NCI-H146 treated with DMSO at 0.1 percent for 48 hours (cell line): ENCODE results near the gene GPR135.
"Not testable (repeated sequence)": the region's sequence is repeated elsewhere in the genome, so short reads cannot be mapped to it uniquely, and the experiment has no call there.

Experiments used
- DNase-seq: peaks from one replicate; lab custom pipeline; 2025; ENCODE audit not compliant: unreplicated experiment; lab: John Stamatoyannopoulos, UW

GPR135 gene

DNA sequence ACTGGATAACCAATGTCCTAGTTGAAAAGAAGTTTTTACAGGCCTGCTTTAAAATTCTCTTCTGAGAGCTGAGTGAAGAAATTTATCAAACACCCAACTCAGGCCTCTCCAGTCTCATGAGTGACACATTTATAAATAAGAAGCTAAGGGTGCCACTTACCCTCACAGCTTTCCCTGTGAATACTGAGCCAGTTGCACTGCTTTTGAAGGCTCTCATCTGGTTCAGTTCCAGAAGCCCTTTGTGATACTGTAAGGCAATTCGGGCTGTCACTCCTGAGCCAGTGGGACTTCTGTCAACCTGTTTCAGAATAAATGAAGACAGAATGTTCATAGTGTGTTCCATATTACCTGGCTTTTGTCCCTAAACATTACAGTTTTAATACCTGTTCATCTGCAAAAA lies 10.5 kb upstream of the GPR135 start:
- no peak for DNase-seq

DNA sequence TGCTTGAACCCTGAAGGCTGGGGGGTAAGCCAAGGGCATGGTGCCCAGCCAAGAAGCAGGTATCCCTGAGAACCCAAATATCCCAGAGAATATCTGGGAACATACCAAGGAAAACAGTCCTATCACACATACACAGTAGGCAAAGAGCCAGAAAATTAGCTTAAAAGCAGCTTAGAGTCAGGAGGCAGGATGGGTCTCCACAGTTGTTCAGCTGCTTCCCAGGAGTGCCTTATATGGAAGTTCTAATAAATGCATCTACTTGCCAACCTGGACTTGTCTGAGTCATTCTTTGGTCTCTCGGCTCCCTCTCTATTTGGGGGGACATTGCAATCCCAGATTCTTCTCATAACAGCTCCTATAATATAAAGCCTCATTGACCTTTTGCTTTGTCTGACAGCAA lies 9.0 kb upstream of the GPR135 start:
- DNase-seq, result no peak

DNA sequence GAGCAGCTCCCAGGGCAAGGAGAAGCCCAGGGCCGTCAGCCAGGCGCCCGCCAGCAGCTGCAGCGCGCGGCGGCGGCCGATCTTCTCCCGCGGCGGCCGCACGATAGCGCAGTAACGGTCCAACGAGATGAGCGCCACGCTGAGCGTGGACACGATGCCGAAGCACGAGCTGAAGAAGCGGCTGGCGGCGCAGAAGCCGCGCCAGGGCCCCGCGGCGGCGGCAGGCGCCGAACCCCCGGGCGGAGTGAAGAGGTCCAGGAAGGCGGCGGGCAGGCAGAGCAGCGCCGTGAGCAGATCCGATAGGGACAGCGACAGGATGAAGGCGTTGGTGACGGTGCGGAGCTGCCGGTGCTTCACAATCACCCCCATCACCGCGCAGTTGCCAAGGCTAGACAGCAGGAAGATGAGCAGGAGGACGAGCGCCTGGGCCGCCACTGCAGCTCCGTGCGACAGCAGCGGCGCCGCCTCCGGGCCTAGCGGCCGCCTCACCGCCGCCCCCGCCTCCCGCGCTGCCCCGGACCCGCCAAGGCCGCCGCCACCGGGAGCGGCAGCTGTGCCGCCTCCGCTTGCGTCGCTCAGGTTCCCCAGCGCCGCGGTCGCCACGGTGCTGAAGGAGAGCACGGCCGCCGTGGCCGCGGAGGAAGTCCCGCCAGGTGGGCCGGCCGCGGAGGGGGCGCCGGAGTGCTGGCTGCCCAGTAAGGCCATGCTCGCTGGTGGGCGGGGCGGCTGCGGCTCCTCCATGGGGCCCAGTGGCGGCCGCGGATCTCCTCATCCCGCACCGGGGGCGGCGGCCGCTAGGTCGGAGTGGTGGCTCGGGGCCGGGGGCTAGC lies 479 bp downstream of the GPR135 start:
- peak; percentile 17 for DNase-seq

DNA sequence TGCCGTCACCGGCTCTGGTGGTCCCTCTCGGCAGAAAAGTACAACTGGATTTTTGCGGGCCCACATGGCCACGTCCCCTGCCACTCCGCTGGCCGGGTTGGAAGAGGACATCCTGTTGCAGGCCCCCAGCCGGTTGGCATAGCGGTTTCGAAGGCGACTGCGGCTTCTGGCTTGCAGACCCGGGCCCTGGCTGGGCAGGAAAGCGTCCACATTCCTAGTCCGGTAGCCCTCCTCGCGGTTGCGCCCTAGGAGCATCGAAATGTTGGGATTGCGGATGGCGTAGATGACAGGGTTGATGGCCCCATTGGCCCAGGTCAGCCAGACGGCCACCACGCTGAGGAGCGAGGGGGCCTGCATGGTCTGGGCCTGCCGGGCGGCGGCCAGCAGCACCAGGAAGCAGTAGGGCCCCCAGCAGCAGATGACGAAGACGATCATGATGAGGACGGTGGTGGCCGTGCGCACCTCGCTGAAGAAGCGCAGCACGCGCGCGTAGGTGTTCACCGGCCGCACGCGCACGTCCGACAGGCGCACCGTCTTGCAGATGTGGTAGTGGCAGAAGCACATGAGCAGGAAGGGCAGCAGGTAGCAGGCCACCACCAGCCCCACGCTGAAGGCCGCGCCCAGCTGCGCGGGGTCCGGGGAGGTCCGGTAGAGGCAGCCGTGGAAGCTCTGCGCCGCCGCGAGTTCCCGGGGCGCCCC lies 1.2 kb downstream of the GPR135 start:
- no peak for DNase-seq

DNA sequence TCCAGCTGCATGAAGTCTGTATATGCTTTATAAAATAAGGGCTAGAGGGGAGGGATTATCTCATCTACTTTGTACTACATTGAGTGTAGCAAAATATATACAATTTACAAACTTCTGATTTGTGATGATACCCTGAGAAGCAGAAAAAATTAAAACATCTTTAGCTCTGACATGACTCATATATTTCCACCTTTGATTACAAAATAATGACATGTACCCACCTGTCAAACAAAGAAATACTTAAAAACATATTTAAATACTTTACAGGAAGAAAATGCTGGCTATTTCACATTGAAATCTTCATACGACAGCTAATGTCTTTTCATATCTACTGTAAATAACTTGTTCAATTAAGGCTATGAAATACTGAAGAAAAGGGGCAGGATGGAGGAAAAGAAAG lies 3.3 kb downstream of the GPR135 start:
- no peak for DNase-seq

DNA sequence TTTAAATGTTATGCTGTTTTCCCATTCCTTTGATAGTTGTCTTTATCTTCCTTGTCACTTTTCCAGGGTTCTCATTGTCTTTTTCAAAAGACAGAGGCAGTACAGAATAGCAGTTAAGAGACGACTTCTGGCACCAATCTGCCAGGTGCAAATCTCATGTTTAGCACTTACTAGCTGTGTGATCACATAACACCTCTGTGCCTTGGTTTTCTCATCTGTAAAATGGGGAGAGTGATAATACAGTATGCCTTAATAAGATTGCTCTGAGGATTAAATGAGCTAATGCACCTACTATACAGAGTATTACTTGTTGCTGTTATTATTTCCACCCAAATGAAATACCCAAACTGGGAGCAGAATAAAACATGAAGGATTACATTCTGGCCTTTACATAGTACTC lies 4.8 kb downstream of the GPR135 start:
- DNase-seq, result no peak

DNA sequence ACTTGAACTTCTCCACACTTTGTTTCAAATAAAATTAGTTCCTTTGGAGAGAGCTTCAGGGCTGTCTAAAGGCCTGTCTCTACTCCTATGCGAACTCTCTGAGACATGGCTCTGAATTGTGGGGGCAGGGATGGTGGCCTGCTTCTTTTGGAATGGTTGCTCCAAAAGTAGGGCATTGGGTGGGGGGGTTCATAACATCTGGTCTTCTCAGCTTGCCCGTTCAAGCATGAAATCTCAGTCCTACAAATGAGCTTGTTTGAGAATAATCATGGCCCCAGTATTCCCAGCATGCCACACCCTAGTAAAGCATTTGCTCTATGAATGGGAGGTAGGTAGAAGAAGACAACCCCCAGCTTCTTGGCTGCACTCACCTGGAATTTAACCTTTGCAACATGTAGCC lies 6.7 kb downstream of the GPR135 start:
- no peak for DNase-seq

DNA sequence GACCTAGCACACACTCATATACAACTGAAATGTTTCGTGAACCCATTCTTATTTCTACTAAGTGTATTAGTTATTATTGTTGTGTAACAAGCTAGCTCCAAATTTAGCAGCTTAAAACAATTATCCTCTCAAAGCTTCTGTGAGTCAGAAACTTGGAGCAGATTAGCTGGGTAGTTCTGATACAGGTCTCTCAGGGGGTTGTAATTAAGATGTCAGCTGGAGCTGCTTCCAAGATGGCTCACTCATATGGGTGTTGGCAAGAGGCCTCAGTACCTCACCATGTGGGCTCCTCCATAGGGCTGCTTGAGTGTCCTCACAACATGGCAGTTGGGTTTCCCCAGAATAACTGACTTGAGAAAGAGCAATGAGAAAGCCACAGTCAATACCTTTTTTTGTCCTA lies 9.8 kb downstream of the GPR135 start:
- no peak for DNase-seq

DNA sequence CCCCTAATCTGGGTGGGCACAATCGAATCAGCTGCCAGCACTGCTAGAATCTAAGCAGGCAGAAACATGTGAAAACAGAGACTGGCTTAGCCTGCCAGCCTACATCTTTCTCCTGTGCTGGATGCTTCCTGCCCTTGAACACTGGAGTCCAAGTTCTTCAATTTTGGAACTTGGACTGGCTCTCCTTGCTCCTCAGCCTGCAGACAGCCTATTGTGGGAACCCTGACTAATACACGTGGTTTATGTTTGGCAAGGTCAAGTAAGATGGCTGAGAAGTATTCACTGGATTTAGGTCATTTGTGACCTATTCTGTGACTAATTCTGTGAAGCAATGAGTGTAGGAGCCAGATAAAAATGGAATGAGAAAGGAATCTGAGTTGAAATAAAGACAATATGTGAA lies 11.0 kb downstream of the GPR135 start:
- no peak for DNase-seq

DNA sequence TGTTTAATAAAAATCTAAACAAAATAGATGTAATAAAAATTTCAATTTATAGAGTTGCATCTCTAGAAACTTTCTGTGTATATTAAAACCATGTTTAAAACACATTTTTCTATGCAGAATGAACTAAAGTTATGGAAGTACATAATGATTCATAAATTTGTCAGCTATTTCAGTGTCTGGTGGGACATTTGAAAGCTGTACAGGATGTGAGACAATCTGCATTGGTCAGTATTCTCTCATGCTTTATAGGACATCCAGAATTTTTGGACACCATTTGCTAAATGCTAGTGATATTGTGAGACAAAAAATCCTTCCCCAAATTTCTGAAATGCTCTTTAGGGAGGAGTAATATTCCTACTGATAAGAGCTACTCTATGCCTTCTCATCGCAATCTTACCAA lies 13.3 kb downstream of the GPR135 start:
- DNase-seq, result no peak

DNA sequence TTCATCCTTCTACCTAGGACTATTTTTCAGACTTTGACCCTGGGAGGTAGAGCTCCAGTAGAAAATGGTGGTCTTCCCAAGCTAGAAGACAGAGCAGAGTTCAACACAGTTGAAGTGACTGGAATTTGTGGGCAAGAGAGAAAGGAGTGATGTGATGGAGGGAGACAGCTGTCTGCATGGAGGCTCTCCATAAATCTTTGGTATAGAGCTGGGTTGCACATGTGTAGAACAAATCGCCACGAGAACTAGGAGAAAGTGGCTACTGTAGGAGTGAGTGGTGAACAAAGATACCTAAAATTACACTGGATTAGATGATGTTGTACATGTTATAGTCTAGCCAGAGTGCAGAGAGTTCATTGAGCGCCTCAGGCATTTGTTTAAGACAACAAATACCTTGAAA lies 14.5 kb downstream of the GPR135 start:
- DNase-seq, result no peak

DNA sequence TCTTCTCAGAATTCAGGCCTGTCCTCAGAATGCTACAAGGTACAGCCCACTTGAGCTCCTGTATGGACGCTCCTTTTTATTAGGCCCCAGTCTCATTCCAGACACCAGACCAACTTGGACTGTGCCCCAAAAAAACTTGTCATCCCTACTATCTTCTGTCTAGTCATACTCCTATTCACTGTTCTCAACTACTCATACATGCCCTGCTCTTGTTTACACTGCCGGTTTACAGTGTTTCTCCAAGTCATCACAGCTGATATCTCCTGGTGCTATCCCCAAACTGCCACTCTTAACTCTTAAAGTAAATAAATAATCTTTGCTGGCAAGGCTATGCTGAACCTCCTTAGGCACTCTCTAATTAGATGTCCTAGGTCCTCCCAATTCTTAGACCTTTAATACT lies 16.5 kb downstream of the GPR135 start:
- DNase-seq, result not testable (repeated sequence)

DNA sequence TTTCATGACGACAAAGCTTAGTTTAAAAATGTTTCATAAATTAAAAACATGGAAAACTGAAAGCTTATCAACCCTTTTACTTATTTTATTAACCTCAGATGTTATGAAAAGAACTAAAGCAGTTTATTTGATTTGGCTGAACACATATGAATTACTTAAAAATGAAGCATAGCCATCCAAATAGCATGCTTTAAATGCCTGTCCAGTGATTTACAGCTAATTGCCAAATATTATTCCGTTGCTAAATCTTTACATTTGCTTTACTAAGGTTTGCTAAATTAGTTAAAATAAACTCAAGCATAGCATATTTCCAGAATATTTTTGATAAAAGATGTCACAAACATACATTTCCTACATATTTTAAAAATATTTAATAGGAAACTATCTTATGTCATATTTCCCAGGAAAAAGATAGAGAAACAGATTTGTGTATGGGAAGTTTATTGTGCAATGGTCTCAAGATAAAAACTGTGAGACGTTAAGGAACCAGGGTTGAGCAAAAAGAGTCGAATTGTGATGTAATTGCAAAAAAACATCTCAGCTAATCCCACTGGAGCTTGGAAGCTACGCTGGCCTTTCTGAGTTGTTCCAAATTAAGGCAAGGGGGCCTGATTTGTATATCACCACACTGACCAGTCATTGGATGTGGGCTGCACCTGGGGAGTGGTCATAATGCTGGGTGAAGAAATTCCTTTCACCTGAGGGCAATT lies 25.8 kb downstream of the GPR135 start:
- DNase-seq, result no peak

DNA sequence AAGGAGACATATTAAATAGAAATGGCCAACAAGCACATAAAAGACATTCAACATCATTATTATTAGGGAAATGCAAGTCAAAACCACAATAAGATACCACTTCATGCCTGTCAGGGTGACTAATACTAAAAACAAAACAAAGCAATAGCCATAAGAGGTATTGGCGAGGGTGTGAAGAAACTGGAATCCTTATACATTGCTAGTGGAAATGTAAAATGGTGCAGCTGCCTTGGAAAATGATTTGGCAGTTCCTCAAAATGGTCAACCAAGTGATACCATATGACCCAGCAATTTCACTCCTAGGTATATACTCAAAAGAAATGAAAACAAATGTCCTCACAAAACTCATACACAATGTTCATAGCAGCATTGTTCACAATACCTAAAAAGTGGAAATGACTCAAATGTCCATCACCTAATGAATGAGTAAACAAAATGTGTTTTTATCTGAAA lies 27.0 kb downstream of the GPR135 start:
- no peak for DNase-seq

DNA sequence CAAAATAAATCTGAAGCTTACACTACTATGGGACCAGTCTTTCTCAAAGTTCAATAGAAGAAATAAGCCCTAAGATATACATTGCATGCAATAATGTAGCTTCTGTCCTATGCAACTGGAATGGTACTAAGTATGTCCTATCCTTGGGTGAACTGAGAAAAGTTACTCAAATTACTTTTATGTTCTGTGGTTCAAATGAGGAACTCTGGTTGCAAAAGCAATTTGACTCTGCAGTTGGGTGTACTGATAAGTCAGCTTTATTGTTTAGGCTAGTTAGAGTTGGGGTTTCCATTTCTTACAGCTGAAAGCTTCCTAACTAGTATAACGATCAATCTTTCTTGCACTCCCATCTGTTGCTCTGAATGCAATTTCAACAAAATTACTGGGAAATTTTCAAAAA lies 29.2 kb downstream of the GPR135 start:
- no peak for DNase-seq

DNA sequence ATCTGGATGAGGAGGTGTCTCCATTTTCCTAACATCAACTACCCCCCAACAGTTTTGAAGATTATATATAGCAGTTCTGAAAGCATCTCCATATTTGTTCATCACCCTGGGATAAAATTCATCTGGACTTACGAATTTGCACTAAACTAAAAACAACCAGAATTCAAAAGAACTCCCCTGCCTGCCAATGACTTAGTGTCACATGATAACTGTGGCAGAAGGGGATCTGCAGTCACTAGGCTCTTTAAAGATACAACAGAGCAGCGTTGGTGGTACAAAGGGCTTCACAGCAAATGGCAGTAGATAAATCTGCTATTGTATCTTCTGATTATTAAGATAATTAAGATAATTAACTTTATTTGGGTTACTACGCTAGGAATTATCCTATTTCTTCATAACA lies 30.1 kb downstream of the GPR135 start:
- no peak for DNase-seq

DNA sequence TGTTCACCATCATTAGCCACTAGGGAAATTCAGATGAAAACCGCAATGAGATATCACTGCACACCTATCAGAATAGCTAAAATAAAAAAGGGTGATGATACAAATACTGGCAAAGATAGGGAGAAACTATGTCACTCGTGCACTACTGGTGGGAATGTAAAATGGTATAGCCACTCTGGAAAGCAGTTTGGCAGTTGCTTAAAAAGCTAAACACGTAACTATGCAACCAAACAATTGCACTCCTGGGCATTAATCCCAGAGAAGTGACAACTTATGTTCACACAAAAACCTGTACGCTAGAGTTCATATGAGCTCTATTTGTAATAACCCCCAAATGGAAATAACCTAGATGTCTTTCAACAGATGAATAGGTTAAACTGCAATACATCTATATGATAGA lies 35.4 kb downstream of the GPR135 start:
- DNase-seq, result no peak

DNA sequence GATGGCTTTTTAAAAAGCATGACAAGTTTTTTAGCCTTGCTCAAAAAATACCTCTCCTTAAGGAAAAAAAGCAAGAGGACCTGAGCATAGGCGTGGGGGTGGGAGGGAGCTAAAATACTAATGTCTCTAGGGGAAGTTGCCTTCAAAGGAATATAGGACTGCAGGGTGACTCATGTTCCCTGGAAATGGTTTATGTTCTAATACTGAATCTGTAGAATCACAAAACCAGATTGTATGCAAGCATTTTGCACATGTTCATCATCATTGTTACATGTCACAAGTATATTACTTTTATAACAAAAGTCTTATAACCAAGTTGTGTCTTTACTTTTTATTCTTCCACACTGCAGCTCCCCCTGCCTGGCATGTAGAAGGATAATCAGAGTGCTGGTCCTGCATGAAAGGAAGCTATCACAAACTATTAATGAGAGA lies 36.6 kb downstream of the GPR135 start:
- DNase-seq, result no peak

DNA sequence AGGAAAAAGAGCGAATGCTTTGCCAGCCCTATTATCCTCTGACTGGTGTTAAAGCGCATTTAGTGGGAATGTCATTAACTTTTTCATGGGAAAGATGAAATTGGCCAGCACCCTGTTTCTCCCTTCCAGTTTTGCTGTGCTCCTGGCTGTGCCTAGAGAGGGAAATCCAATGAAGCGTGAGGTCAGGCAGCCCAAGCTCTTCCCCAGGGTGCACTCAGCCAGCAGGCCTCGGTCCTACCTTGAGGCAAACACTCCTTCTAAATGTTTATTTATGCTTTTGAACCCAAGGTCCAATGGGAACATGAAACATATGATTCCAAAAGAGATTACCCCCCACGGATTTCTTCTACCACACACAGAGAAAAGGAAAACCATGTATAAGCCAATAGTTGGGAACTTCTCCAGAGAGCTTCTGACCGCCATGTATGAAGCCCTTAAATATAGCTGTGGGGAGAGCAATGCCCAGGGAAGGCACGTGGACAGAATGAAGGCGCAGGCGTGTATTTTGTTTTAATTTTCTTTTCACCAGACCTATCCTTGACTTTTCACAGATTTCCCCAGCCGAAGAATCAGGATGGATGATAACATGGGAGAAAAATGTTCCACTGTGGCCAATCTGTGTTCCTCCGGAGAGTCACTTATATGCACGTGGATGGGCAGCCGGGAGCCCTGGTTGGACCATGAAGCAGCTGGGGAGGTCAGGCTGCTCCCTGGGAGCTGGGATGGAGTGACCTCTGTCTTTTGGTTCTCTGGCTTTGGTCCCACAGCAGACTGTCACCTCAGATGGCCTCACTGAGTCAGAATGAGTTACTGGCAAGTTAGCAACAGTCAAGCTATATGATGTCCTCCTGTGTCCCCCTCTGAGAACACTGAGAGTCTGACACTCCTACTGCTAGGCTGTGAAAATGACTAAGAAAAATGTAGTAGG lies 37.3 kb downstream of the GPR135 start:
- DNase-seq, result no peak

DNA sequence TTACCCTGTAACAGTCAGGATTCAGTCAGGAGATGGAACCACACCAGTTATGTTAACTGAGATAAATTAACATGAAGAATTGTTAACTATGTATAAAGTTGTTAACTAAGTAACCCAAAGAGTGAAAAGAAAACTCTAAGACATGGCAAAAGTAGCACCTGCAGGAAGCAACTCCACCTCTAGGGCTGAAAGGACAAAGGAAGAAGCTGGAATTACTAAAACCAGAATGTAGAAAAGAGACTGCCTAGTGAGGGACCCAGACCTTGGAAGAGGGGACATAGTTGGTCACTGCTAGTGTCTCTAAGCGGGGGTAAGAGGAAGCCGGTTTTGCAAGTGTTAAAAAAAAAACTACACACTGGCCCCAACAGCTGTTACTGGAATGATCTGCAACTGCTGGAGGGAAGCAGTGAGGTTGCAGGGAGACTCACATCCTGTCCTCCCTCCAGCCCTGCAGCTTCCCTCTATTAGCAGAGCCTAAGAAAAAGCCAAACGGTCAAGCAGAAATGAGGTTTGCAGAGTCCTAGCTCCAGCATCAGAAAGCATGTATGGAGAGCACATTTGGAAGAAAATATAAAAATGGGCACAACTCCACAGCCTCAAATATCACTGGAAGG lies 39.8 kb downstream of the GPR135 start:
- DNase-seq, result no peak
